Large intestine (tissue), 3 donors: ENCODE results near the gene RFX6. TPM values are rescaled to one million over a fixed set of nuclear protein-coding genes. Genes with fewer than 3 reads are reported as not detected.
A peak's percentile ranks its signal among the peaks of the same experiment; 100 is the strongest.

Experiments used
- DNase-seq, 2 donors: peaks; one replicate each; pipeline versions ENCODE4 v3.0.0 to v3.0.0-alpha.2; 2013
- H3K27ac ChIP-seq: one replicate; pipeline ENCODE4 v1.5.1; 2013; ENCODE audit warnings: low read length
- H3K27me3 ChIP-seq: 2 replicates; pipeline ENCODE4 v1.6.1; 2013; ENCODE audit warnings: low read length; ENCODE audit not compliant: control insufficient read depth, insufficient read depth
- H3K36me3 ChIP-seq: 2 replicates; pipeline ENCODE4 v1.6.1; 2013; ENCODE audit warnings: low read length; ENCODE audit not compliant: control insufficient read depth, insufficient read depth
- H3K4me1 ChIP-seq: one replicate; pipeline ENCODE4 v1.6.1; 2013; ENCODE audit warnings: low read length; ENCODE audit not compliant: control insufficient read depth, insufficient read depth
- H3K4me3 ChIP-seq: one replicate; pipeline ENCODE4 v1.5.1; 2013; ENCODE audit warnings: low read length
- H3K9me3 ChIP-seq: one replicate; pipeline ENCODE4 v1.6.1; 2013; ENCODE audit warnings: mild to moderate bottlenecking, low read depth, low read length, moderate library complexity; ENCODE audit not compliant: control insufficient read depth
- WGBS: methylation state at CpG from one replicate; pipeline ENCODE4 v1.1.5; 2013; ENCODE audit warnings: low lambda C conversion rate; ENCODE audit not compliant: insufficient coverage; 5-methylcytosine and 5-hydroxymethylcytosine counted together
- polyA plus RNA-seq: library from polyadenylated mRNA; unstranded; fragments of 120-200 nt; gene quantifications from one replicate; pipeline ENCODE4 v1.2.1, GENCODE V29; 2013

RFX6 gene
- polyA plus RNA-seq, 1 donor = 8.6 TPM

GRCh38 chr6:116859264-116859663, 17.8 kb upstream of the RFX6 start:
- peaks cover 3% of the 10 kb centered on the region for H3K9me3 ChIP-seq
- H3K27ac ChIP-seq = no peak overlapping the region
- no peaks in the 10 kb centered on the region for H3K27me3 ChIP-seq
- H3K4me3 ChIP-seq = no peak overlapping the region
- H3K4me1 ChIP-seq = no peaks in the 10 kb centered on the region
- H3K36me3 ChIP-seq = no peaks in the 10 kb centered on the region
- DNase-seq = no peak

DNA sequence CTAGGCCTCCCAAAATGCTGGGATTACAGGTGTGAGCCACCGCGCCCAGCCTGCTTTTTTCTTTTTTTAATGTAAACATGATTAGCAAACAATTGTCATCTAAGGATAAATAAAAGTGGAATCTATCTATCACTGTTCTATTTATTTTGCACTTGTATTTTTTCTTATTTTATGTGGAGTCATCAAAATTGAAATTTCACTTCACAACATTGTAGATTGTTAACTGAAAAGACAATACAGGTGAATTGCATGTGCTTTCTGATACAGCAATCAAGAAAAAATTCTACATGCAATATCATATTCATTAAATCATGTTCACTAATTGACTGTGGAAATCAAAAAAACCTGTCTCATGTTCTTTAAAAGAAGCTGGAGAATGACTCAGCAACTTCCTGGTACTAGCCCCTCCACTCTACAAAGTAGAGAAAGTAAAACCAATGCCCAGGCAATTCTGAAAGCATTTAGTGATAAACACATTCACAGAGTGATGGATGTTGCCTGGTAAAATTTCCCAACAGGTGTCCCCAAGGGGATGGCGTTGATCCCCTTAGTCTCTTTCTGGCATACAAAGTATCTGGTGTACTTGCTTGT, 10.7 kb upstream of the RFX6 start:
- no peak overlapping the region for H3K4me3 ChIP-seq
- H3K9me3 ChIP-seq = no peaks in the 10 kb centered on the region
- no peaks in the 10 kb centered on the region for H3K27me3 ChIP-seq
- no peaks in the 10 kb centered on the region for H3K4me1 ChIP-seq
- no peaks in the 10 kb centered on the region for H3K36me3 ChIP-seq
- H3K27ac ChIP-seq = no peak overlapping the region
- no peak for DNase-seq
- 100% methylated on average over 1 of the region's 3 CpGs for WGBS

DNA sequence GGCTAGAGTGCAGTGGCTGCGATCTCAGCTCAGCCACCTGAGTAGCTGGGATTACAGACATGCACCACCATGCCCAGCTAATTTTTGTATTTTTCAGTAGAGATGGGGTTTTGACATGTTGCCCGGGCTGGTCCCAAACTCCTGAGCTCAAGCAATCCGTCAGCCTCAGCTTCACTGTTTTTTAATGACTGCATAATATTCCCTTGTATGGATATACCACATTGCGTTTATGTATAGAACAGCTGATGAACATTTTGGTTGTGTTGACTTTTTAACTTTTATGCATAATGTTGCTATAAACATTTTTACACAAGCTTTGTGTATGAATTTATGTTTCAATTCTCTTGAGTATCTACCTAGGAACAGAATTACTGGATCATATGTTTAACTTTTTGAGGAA, 4.3 kb upstream of the RFX6 start:
- Histone ChIP-seq H3K4me1 (no peaks in the 10 kb centered on the region), H3K9me3 (no peaks in the 10 kb centered on the region), H3K36me3 (no peaks in the 10 kb centered on the region), H3K4me3 (no peak overlapping the region), H3K27me3 (peaks cover 26% of the 10 kb centered on the region), H3K27ac (no peak overlapping the region)
- WGBS = 100% methylated on average over 2 of the region's 4 CpGs
- DNase-seq = no peak

DNA sequence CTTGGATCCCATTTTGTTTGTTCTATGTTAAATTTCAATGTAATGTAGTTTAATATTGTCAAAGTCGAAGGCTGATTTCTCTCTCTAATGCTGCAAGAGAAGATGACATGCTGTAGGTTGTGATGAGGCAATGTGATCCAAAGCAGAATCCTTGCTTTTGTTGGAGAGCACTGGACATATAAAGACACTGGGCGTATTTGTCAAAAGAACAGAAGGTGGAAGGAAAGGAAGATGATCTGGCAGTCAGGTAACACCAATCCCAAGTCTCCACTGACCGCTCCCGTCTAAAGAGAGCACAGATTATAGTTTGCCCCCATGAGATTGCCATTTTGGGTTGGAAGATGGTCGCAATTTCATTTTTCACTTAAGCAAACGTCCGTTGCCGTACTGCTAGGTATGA, 935 bp upstream of the RFX6 start:
- no peaks in the 10 kb centered on the region for H3K4me1 ChIP-seq
- peaks cover 27% of the 10 kb centered on the region for H3K27me3 ChIP-seq
- H3K9me3 ChIP-seq = no peaks in the 10 kb centered on the region
- no peak for DNase-seq
- no peaks in the 10 kb centered on the region for H3K36me3 ChIP-seq
- 67% methylated on average over 1 of the region's 8 CpGs for WGBS
- H3K4me3 ChIP-seq = peak overlapping the region; percentile 43
- H3K27ac ChIP-seq = no peak overlapping the region

GRCh38 chr6:116877743-116878142, 701 bp downstream of the RFX6 start:
- no peak for DNase-seq

DNA sequence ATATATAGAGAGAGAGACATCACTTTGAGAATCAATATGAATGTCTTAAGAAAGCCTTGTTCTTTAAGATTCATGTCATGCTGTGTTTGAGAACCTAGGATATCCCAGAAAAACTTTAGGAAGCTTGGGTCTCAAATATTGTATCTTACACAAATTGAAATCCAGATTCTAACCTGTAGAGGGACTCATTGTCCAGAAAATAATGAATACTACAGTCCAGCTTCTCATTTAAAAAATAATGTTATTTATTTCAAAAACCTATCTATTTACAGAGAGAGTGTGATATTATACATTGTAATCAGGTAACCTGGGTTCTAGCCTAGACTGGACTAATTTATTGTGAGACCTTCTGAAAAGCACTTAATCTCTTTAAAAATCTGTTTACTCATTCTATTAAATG, 4.2 kb downstream of the RFX6 start:
- no peaks in the 10 kb centered on the region for H3K36me3 ChIP-seq
- H3K27ac ChIP-seq = no peak overlapping the region
- H3K27me3 ChIP-seq = peaks cover 14% of the 10 kb centered on the region
- no peak for DNase-seq
- H3K4me1 ChIP-seq = no peaks in the 10 kb centered on the region
- H3K9me3 ChIP-seq = no peaks in the 10 kb centered on the region
- no peak overlapping the region for H3K4me3 ChIP-seq

More at GRCh38 chr6:116877743-116878142, 701 bp downstream of the RFX6 start:
- WGBS = no CpG with 5 or more reads among the region's 10 CpGs
- peaks cover 27% of the 10 kb centered on the region for H3K27me3 ChIP-seq
- H3K36me3 ChIP-seq = no peaks in the 10 kb centered on the region
- no peak overlapping the region for H3K27ac ChIP-seq
- peak overlapping the region; percentile 52 for H3K4me3 ChIP-seq
- H3K9me3 ChIP-seq = no peaks in the 10 kb centered on the region
- H3K4me1 ChIP-seq = no peaks in the 10 kb centered on the region

DNA sequence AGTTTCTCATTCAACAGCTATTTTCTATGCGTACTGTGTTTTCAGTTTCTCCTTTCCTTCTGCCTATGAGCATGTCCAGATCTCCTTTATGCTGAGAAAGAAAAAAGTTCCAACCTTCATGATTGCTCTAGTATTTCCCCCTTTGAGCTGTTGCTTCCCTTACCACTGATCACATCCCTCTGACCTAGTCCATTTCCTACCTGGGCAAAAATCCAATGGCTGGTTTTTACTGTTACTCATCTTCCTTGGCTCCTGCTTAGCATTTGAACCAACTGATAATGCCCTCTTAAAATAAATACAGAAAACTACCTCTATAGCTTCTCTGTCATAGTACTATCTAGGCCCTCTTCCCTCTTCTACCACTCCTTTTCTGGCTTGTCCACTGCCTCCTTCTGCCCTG, 6.0 kb downstream of the RFX6 start:
- H3K9me3 ChIP-seq = no peaks in the 10 kb centered on the region
- no peak for DNase-seq
- 86% methylated on average over 1 of the region's 1 CpG for WGBS
- H3K27ac ChIP-seq = no peak overlapping the region
- H3K27me3 ChIP-seq = no peaks in the 10 kb centered on the region
- H3K4me1 ChIP-seq = peaks cover 3% of the 10 kb centered on the region
- H3K4me3 ChIP-seq = no peak overlapping the region
- no peaks in the 10 kb centered on the region for H3K36me3 ChIP-seq

- Histone ChIP-seq H3K4me3 (no peak overlapping the region), H3K27me3 (no peaks in the 10 kb centered on the region), H3K9me3 (no peaks in the 10 kb centered on the region), H3K27ac (no peak overlapping the region), H3K4me1 (peaks cover 3% of the 10 kb centered on the region), H3K36me3 (no peaks in the 10 kb centered on the region)
- DNase-seq = no peak
- WGBS = 17% methylated on average over 1 of the region's 3 CpGs
Observed at GRCh38 chr6:116884530-116884929, 7.5 kb downstream of the RFX6 start.

DNA sequence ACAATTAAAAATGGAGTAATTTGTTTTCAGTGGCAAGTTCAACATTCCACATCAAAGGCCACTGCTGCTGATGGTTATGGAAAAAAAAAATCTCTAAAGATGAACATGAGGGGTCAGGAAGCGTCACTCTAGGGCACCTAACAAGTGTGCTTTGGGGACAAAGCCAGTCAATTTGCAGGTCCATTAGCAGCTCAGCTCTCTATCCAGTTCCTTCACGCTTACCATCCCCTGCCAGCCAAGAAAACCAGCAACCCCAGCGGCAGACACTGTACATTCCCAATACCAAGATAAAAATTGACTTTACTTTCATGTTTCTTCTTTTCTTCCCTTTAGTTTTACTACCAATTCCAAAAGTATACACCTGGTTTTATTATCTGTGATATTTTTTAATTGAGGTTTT, 10.1 kb downstream of the RFX6 start:
- no peaks in the 10 kb centered on the region for H3K36me3 ChIP-seq
- no peaks in the 10 kb centered on the region for H3K27me3 ChIP-seq
- H3K4me1 ChIP-seq = peaks cover 3% of the 10 kb centered on the region
- H3K4me3 ChIP-seq = no peak overlapping the region
- H3K9me3 ChIP-seq = no peaks in the 10 kb centered on the region
- no peak overlapping the region for H3K27ac ChIP-seq
- WGBS = 71% methylated on average over 2 of the region's 3 CpGs
- DNase-seq = no peak

DNA sequence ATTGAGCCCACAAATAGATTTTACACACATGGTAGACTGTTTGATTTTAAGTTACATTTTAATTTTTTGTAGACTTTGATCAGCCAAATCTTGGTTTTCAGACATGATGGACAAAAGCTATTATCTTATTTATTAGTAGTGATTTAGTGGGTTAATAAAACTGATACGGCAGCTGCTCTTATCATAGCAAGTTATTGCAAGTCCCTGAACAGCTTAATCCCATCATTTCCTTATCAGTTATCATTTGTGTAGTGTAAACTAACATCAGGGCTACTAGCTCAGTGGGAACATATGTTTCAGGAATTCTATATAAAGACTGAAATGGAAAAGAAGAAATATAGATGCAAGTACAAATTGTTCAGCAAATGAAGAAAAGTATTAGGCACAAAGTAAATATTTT, 10.9 kb downstream of the RFX6 start:
- WGBS = 11% methylated on average over 1 of the region's 1 CpG
- Histone ChIP-seq H3K36me3 (no peaks in the 10 kb centered on the region), H3K27ac (no peak overlapping the region), H3K9me3 (no peaks in the 10 kb centered on the region), H3K4me1 (peaks cover 3% of the 10 kb centered on the region), H3K4me3 (no peak overlapping the region), H3K27me3 (no peaks in the 10 kb centered on the region)
- no peak for DNase-seq

GRCh38 chr6:116888732-116889360, 11.8 kb downstream of the RFX6 start:
- H3K9me3 ChIP-seq = no peaks in the 10 kb centered on the region
- no peak for DNase-seq
- H3K27me3 ChIP-seq = no peaks in the 10 kb centered on the region
- no peaks in the 10 kb centered on the region for H3K36me3 ChIP-seq
- no peak overlapping the region for H3K4me3 ChIP-seq
- H3K27ac ChIP-seq = no peak overlapping the region
- WGBS = 88% methylated on average over 1 of the region's 2 CpGs
- H3K4me1 ChIP-seq = peaks cover 3% of the 10 kb centered on the region
